T-helper 2 cell treated with Interferon-gamma antibody and Interleukin-4, amounts not matched to agents 5 μg/mL and 100 μg/mL, for 36 hours (primary cell): ENCODE data around the gene PTPRK.

Experiments used
- DNase-seq: peaks from one replicate; pipeline ENCODE4 v3.0.0; 2021; ENCODE audit warnings: low spot score
- H3K27ac Mint-ChIP-seq: one replicate; pipeline ENCODE4 v1.8.0; 2021; ENCODE audit warnings: mild to moderate bottlenecking, mixed read lengths
- H3K27me3 Mint-ChIP-seq: one replicate; pipeline ENCODE4 v1.8.0; 2021; ENCODE audit warnings: low read depth, mixed read lengths
- H3K36me3 Mint-ChIP-seq: one replicate; pipeline ENCODE4 v1.8.0; 2021; ENCODE audit warnings: low read depth, mixed read lengths
- H3K4me1 Mint-ChIP-seq: one replicate; pipeline ENCODE4 v1.8.0; 2021; ENCODE audit warnings: low read depth, mixed read lengths
- H3K4me3 Mint-ChIP-seq: one replicate; pipeline ENCODE4 v1.8.0; 2022; ENCODE audit warnings: mild to moderate bottlenecking, moderate library complexity, mixed read lengths
- H3K9me3 Mint-ChIP-seq: one replicate; pipeline ENCODE4 v1.8.0; 2021; ENCODE audit warnings: mixed read lengths

The PTPRK gene

GRCh38 chr6:128206610-128207426 is 313.6 kb downstream of the PTPRK start:
- no peaks in the 10 kb centered on the region for H3K9me3 Mint-ChIP-seq
- DNase-seq: no peak
- H3K27ac Mint-ChIP-seq: no peak overlapping the region
- H3K27me3 Mint-ChIP-seq: peaks cover 10% of the 10 kb centered on the region
- no peaks in the 10 kb centered on the region for H3K36me3 Mint-ChIP-seq
- no peak overlapping the region for H3K4me3 Mint-ChIP-seq
- no peaks in the 10 kb centered on the region for H3K4me1 Mint-ChIP-seq

GRCh38 chr6:128204616-128205015 is 315.8 kb downstream of the PTPRK start:
- peaks cover 10% of the 10 kb centered on the region for H3K27me3 Mint-ChIP-seq
- DNase-seq: no peak
- H3K9me3 Mint-ChIP-seq: no peaks in the 10 kb centered on the region
- H3K4me1 Mint-ChIP-seq: no peaks in the 10 kb centered on the region
- H3K27ac Mint-ChIP-seq: no peak overlapping the region
- no peak overlapping the region for H3K4me3 Mint-ChIP-seq
- no peaks in the 10 kb centered on the region for H3K36me3 Mint-ChIP-seq

- Mint-ChIP-seq H3K36me3 (no peaks in the 10 kb centered on the region), H3K27me3 (peaks cover 12% of the 10 kb centered on the region), H3K4me3 (no peak overlapping the region), H3K27ac (no peak overlapping the region), H3K4me1 (no peaks in the 10 kb centered on the region), H3K9me3 (no peaks in the 10 kb centered on the region)
- DNase-seq: no peak
These were observed 318.1 kb downstream of the PTPRK start for GRCh38 chr6:128202169-128202765.

GRCh38 chr6:128200789-128201188 is 319.6 kb downstream of the PTPRK start:
- no peaks in the 10 kb centered on the region for H3K36me3 Mint-ChIP-seq
- peaks cover 12% of the 10 kb centered on the region for H3K27me3 Mint-ChIP-seq
- H3K4me1 Mint-ChIP-seq: no peaks in the 10 kb centered on the region
- no peak overlapping the region for H3K4me3 Mint-ChIP-seq
- H3K9me3 Mint-ChIP-seq: no peaks in the 10 kb centered on the region
- DNase-seq: no peak
- no peak overlapping the region for H3K27ac Mint-ChIP-seq

GRCh38 chr6:128199461-128199860 is 320.9 kb downstream of the PTPRK start:
- Mint-ChIP-seq H3K4me3 (no peak overlapping the region), H3K9me3 (no peaks in the 10 kb centered on the region), H3K27ac (no peak overlapping the region), H3K27me3 (peaks cover 12% of the 10 kb centered on the region), H3K36me3 (no peaks in the 10 kb centered on the region), H3K4me1 (no peaks in the 10 kb centered on the region)
- no peak for DNase-seq

- no peaks in the 10 kb centered on the region for H3K9me3 Mint-ChIP-seq
- H3K4me3 Mint-ChIP-seq: no peak overlapping the region
- no peaks in the 10 kb centered on the region for H3K27me3 Mint-ChIP-seq
- H3K36me3 Mint-ChIP-seq: no peaks in the 10 kb centered on the region
- H3K4me1 Mint-ChIP-seq: no peaks in the 10 kb centered on the region
- no peak for DNase-seq
- no peak overlapping the region for H3K27ac Mint-ChIP-seq
These were observed 327.4 kb downstream of the PTPRK start for GRCh38 chr6:128192972-128193371.

- no peaks in the 10 kb centered on the region for H3K9me3 Mint-ChIP-seq
- no peak for DNase-seq
- no peaks in the 10 kb centered on the region for H3K27me3 Mint-ChIP-seq
- no peaks in the 10 kb centered on the region for H3K36me3 Mint-ChIP-seq
- no peaks in the 10 kb centered on the region for H3K4me1 Mint-ChIP-seq
- H3K4me3 Mint-ChIP-seq: no peak overlapping the region
- no peak overlapping the region for H3K27ac Mint-ChIP-seq
These were observed 331.7 kb downstream of the PTPRK start for GRCh38 chr6:128188678-128189077.

- Mint-ChIP-seq H3K4me3 (no peak overlapping the region), H3K36me3 (no peaks in the 10 kb centered on the region), H3K27ac (peak overlapping the region; percentile 18), H3K9me3 (no peaks in the 10 kb centered on the region), H3K27me3 (no peaks in the 10 kb centered on the region), H3K4me1 (no peaks in the 10 kb centered on the region)
- no peak for DNase-seq
These were observed 333.7 kb downstream of the PTPRK start for GRCh38 chr6:128186729-128187128.

- H3K27me3 Mint-ChIP-seq: no peaks in the 10 kb centered on the region
- no peak for DNase-seq
- no peak overlapping the region for H3K27ac Mint-ChIP-seq
- no peaks in the 10 kb centered on the region for H3K9me3 Mint-ChIP-seq
- no peak overlapping the region for H3K4me3 Mint-ChIP-seq
- H3K4me1 Mint-ChIP-seq: no peaks in the 10 kb centered on the region
- no peaks in the 10 kb centered on the region for H3K36me3 Mint-ChIP-seq
These were observed 340.4 kb downstream of the PTPRK start for GRCh38 chr6:128179876-128180438.

GRCh38 chr6:128174724-128175123 is 345.7 kb downstream of the PTPRK start:
- Mint-ChIP-seq H3K4me1 (no peaks in the 10 kb centered on the region), H3K27ac (no peak overlapping the region), H3K4me3 (no peak overlapping the region), H3K9me3 (no peaks in the 10 kb centered on the region), H3K36me3 (no peaks in the 10 kb centered on the region), H3K27me3 (peaks cover 3% of the 10 kb centered on the region)
- DNase-seq: no peak

GRCh38 chr6:128172752-128173682 is 347.4 kb downstream of the PTPRK start:
- Mint-ChIP-seq H3K36me3 (no peaks in the 10 kb centered on the region), H3K4me3 (no peak overlapping the region), H3K27me3 (peaks cover 3% of the 10 kb centered on the region), H3K9me3 (no peaks in the 10 kb centered on the region), H3K27ac (no peak overlapping the region), H3K4me1 (no peaks in the 10 kb centered on the region)
- no peak for DNase-seq

GRCh38 chr6:128172081-128172480 is 348.3 kb downstream of the PTPRK start:
- Mint-ChIP-seq H3K9me3 (no peaks in the 10 kb centered on the region), H3K36me3 (no peaks in the 10 kb centered on the region), H3K4me3 (no peak overlapping the region), H3K27me3 (peaks cover 3% of the 10 kb centered on the region), H3K27ac (no peak overlapping the region), H3K4me1 (no peaks in the 10 kb centered on the region)
- no peak for DNase-seq

- Mint-ChIP-seq H3K36me3 (no peaks in the 10 kb centered on the region), H3K27ac (no peak overlapping the region), H3K27me3 (peaks cover 3% of the 10 kb centered on the region), H3K4me1 (no peaks in the 10 kb centered on the region), H3K4me3 (no peak overlapping the region), H3K9me3 (no peaks in the 10 kb centered on the region)
- no peak for DNase-seq
These were observed 349.2 kb downstream of the PTPRK start for GRCh38 chr6:128171182-128171581.

GRCh38 chr6:128168244-128168643 is 352.2 kb downstream of the PTPRK start:
- Mint-ChIP-seq H3K27ac (no peak overlapping the region), H3K9me3 (no peaks in the 10 kb centered on the region), H3K4me3 (no peak overlapping the region), H3K27me3 (peaks cover 10% of the 10 kb centered on the region), H3K4me1 (no peaks in the 10 kb centered on the region), H3K36me3 (no peaks in the 10 kb centered on the region)
- DNase-seq: no peak
